Heart left ventricle (tissue), 16 donors: ENCODE measurements around the gene NTM. TPM values are rescaled to one million over a fixed set of nuclear protein-coding genes. Genes with fewer than 3 reads are reported as not detected.

Source experiments
- ATAC-seq, 4 donors: fragments of 200-7000 bp; cut with Tn5 transposase; one replicate each; pipeline ENCODE4 v1.9.1; 2020 to 2022; ENCODE audit warnings: moderate library complexity in 4 of 4, mild to moderate bottlenecking in 3 of 4, moderate number of reproducible peaks in 1 of 4
- DNase-seq, 5 donors: peaks; one replicate each; pipeline ENCODE4 v3.0.0-alpha.2; 2020
- H3K27ac ChIP-seq, 12 donors: fragments of 200-600 bp; sonication (generic) in 4 of 12; one replicate each; pipeline versions ENCODE4 v1.5.0 to v1.8.0; 2016 to 2022; ENCODE audit warnings: mild to moderate bottlenecking in 2 of 12
- H3K27me3 ChIP-seq, 9 donors: fragments of 200-600 bp; sonication (generic) in 2 of 9; one replicate each; pipeline versions ENCODE4 v1.5.1 to v1.8.0; 2016 to 2022; ENCODE audit warnings: mild to moderate bottlenecking in 3 of 9
- H3K36me3 ChIP-seq, 9 donors: fragments of 200-600 bp; sonication (generic) in 2 of 9; one replicate each; pipeline versions ENCODE4 v1.5.0 to v1.8.0; 2018 to 2022; ENCODE audit warnings: mild to moderate bottlenecking in 2 of 9
- H3K4me1 ChIP-seq, 12 donors: fragments of 200-600 bp; sonication (generic) in 4 of 12; one replicate each; pipeline versions ENCODE4 v1.5.0 to v1.8.0; 2016 to 2022; ENCODE audit warnings: mild to moderate bottlenecking in 3 of 12
- H3K4me3 ChIP-seq, 12 donors: fragments of 200-600 bp; sonication (generic) in 4 of 12; one replicate each; pipeline versions ENCODE4 v1.5.0 to v1.8.0; 2017 to 2022; ENCODE audit warnings: mild to moderate bottlenecking in 9 of 12, moderate library complexity in 4 of 12
- H3K9me3 ChIP-seq, 12 donors: fragments of 200-600 bp; sonication (generic) in 4 of 12; one replicate each; pipeline versions ENCODE4 v1.5.0 to v1.8.0; 2016 to 2022; ENCODE audit warnings: mild to moderate bottlenecking in 1 of 12
- CTCF ChIP-seq, 12 donors: fragments of 200-600 bp; sonication (generic) in 4 of 12; IDR thresholded peaks; one replicate each; pipeline versions ENCODE4 v1.5.0 to v1.8.0; 2018 to 2022; ENCODE audit warnings: antibody characterized with exemption in 12 of 12, mild to moderate bottlenecking in 5 of 12
- POLR2A ChIP-seq, 2 donors: fragments of 450-650 bp; IDR thresholded peaks; one replicate each; pipeline ENCODE4 v1.6.1; 2017; ENCODE audit warnings: antibody characterized with exemption in 2 of 2, mild to moderate bottlenecking in 2 of 2, moderate library complexity in 2 of 2
- WGBS, 4 donors: extraction: QIAGEN DNeasy Blood & Tissue Kit in 2 of 4; methylation state at CpG; one replicate each; pipeline versions ENCODE4 v1.1.5 to v1.1.7; 2013 to 2018; 5-methylcytosine and 5-hydroxymethylcytosine counted together
- intact Hi-C, 10 donors: fragments of 100-400 bp; cut with DNase I; formaldehyde crosslinking; loops; one replicate each; pipeline versions ENCODE4 v1.11.1 to v1.14.2; 2022
- polyA plus RNA-seq, 2 donors: library from polyadenylated mRNA; stranded (reverse); fragments of 200-250 nt; gene quantifications; one replicate each; pipeline ENCODE4 v1.2.3, GENCODE V29; 2013
- total RNA-seq, 9 donors: library from RNA; depleted of rRNA in 2 of 9; stranded (reverse); fragments of >200 nt in 2 of 9; fragmentation: NEBNext Ultra II Directional in 3 of 9; extraction: Animal tissue kit (Norgen Biotek cat#: 25700) in 3 of 9; gene quantifications; one replicate each; pipeline versions ENCODE4 v1.1.0 to v1.2.4, GENCODE V29; 2016 to 2023
- donor health status: ischemic (EF 13 %, LVEDD 7.1; RV severe dilation, severe dysfunction).
- donor health status: healthy with polysubstance abuse.
- donor health status: DM: no; HTN: yes; CAD: no.
- donor health status: DM: no; HTN: no; CAD: no.
- donor health status: ischemic (EF 25% LVEDD 6.9; RV normal size, moderate dysfunction).
- donor health status: ischemic (EF 25% LVEDD 5.7; RV mildly dilated, moderate dysfunction).
- donor health status: healthy.
- donor health status: DM: yes; HTN: yes; CAD: no.
- donor health status: ischemic (EF 35%, LVEDD 5.7; RV mildly dilated, moderate dysfunction).
- donor health status: nonischemic (EF 11% LVEDD 7.7; RV severe dilation, severe dysfunction).
- donor health status: DM: yes; HTN: yes; CAD: no.
- donor health status: PGD.
- donor health status: ischemic (EF 29% LVEDD 5.4; RV normal size, mild dysfunction).
- donor health status: nonischemic (EF 23%, LVEDD 6.1; RV moderate dilation, normal function).

NTM gene
- total and polyA plus RNA-seq, 11 donors: 0.40 to 7.7 (median 1.5) TPM

DNA sequence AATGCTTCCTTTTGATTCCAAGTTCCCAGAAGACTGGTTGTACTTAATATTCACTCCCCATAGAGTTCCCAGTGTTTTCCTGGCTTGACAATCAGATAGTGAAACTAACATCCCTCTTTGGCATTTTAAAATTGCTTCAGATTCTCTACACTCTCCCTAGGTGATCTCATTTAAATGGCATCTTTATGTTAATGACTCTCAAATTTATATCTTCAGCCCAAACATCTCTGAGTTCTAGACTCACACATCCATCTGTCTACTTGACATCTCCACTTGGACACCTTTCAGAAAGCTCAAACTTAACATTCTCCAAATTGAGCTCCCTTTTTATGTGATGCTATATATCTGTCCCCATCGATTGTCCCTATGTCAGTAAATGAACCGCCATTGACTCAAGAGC lies 232.0 kb downstream of the NTM start:
- H3K36me3 ChIP-seq: no peaks in the 10 kb centered on the region
- no peaks in the 10 kb centered on the region for H3K4me1 ChIP-seq
- no peak for ATAC-seq
- peaks cover 0 to 6% (median 0%) of the 10 kb centered on the region in 12 donors for H3K9me3 ChIP-seq
- 82 to 94% (median 89%) methylated on average over 2 of the region's 2 CpGs for WGBS, 4 donors
- intact Hi-C loops: no loop called here
- no peak overlapping the region for H3K27ac ChIP-seq
- DNase-seq: no peak
- TF ChIP-seq CTCF (IDR thresholded peaks at IDR 0.05) (no peak), POLR2A (IDR thresholded peaks at IDR 0.05) (no peak)
- H3K4me3 ChIP-seq: no peak overlapping the region
- peaks cover 0 to 5% (median 0%) of the 10 kb centered on the region in 9 donors for H3K27me3 ChIP-seq

DNA sequence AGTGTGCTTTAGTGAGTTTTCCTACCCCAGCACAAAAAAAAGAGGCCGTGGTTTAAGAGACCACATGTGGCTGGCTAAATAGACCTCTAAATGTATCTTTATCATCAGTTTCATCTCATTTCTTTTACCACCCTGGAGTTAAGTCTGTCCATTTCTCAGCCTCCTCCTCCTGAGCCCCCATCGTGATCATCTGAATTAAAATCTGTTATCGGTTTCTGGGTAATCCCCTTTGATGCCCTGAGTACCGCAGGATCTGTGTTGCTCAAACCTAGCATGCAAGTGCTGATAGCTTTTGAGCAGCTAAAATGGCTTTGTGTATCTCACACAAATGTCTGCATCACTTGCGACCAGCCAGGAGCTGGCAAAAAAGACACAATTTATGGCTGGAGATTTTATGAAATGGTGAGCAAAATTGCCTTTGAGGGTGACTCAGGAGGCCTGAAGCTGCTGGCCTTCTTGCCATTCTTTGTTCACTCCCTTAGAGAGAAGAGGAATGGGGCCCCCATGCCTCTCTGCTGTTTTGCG lies 236.5 kb downstream of the NTM start:
- TF ChIP-seq POLR2A (IDR thresholded peaks at IDR 0.05): no peak
- TF ChIP-seq CTCF (IDR thresholded peaks at IDR 0.05): no peak
- H3K9me3 ChIP-seq: peaks cover 0 to 6% (median 0%) of the 10 kb centered on the region in 12 donors
- DNase-seq (no peak), ATAC-seq (no peak)
- intact Hi-C loops: no loop called here
- H3K4me1 ChIP-seq: no peaks in the 10 kb centered on the region
- no peaks in the 10 kb centered on the region for H3K36me3 ChIP-seq
- H3K27me3 ChIP-seq: peaks cover 0 to 11% (median 0%) of the 10 kb centered on the region in 9 donors
- WGBS, 4 donors: 80 to 91% (median 89%) methylated on average over 6 of the region's 6 CpGs
- no peak overlapping the region for H3K4me3 ChIP-seq
- no peak overlapping the region for H3K27ac ChIP-seq

GRCh38 chr11:131609337-131609736 lies 238.9 kb downstream of the NTM start:
- no peak for TF ChIP-seq POLR2A (IDR thresholded peaks at IDR 0.05)
- TF ChIP-seq CTCF (IDR thresholded peaks at IDR 0.05): no peak
- intact Hi-C loops: no loop called here
- H3K9me3 ChIP-seq: peaks cover 0 to 6% (median 0%) of the 10 kb centered on the region in 12 donors
- H3K36me3 ChIP-seq: no peaks in the 10 kb centered on the region
- DNase-seq (no peak), ATAC-seq (no peak)
- no peak overlapping the region for H3K27ac ChIP-seq
- 69 to 80% (median 75%) methylated on average over 4 of the region's 4 CpGs for WGBS, 4 donors
- peaks cover 0 to 11% (median 0%) of the 10 kb centered on the region in 12 donors for H3K4me1 ChIP-seq
- peaks cover 0 to 7% (median 0%) of the 10 kb centered on the region in 9 donors for H3K27me3 ChIP-seq
- H3K4me3 ChIP-seq: no peak overlapping the region

GRCh38 chr11:131609921-131610320 lies 239.5 kb downstream of the NTM start:
- ATAC-seq: no peak
- 73 to 84% (median 79%) methylated on average over 3 of the region's 3 CpGs for WGBS, 4 donors
- no peaks in the 10 kb centered on the region for H3K36me3 ChIP-seq
- H3K4me1 ChIP-seq: peaks cover 0 to 11% (median 0%) of the 10 kb centered on the region in 12 donors
- intact Hi-C loops: no loop called here
- H3K9me3 ChIP-seq: peaks cover 0 to 2% (median 0%) of the 10 kb centered on the region in 12 donors
- H3K4me3 ChIP-seq: no peak overlapping the region
- H3K27ac ChIP-seq: no peak overlapping the region
- no peak for DNase-seq
- H3K27me3 ChIP-seq: peaks cover 0 to 7% (median 0%) of the 10 kb centered on the region in 9 donors
- TF ChIP-seq CTCF (IDR thresholded peaks at IDR 0.05) (no peak), POLR2A (IDR thresholded peaks at IDR 0.05) (no peak)
